A549 (cell line): ENCODE data around the gene NALCN.

Experiments
- CBX8 ChIP-seq: fragments of 200-600 bp; sonication (generic); IDR thresholded peaks from 2 replicates; pipeline ENCODE4 v1.6.1; 2016
- CHD2 ChIP-seq: fragments of 150-350 bp; IDR thresholded peaks from 2 replicates; pipeline ENCODE4 v1.6.1; 2014; ENCODE audit warnings: low read length; ENCODE audit not compliant: partially characterized antibody
- POLR2A ChIP-seq: IDR thresholded peaks from 2 replicates; pipeline ENCODE4 v1.6.1; 2012; ENCODE audit warnings: mild to moderate bottlenecking, low read length
- POLR2AphosphoS2 ChIP-seq: conservative IDR thresholded peaks from 2 replicates; pipeline ENCODE4 v1.6.1; 2012; ENCODE audit warnings: low read length, improper control_type of control experiment, inconsistent platforms
- RCOR1 ChIP-seq: fragments of 150-350 bp; IDR thresholded peaks from 2 replicates; pipeline ENCODE4 v1.6.1; 2014; ENCODE audit warnings: antibody characterized with exemption, low read length, low read depth
- ZFP36 ChIP-seq: fragments of 450-650 bp; IDR thresholded peaks from 2 replicates; pipeline ENCODE4 v1.6.1; 2014; ENCODE audit warnings: borderline replicate concordance; ENCODE audit not compliant: partially characterized antibody
- TF ChIP-seq, protein P1 (sequence below): fragments of >200 bp; sonication (Bioruptor Twin); formaldehyde crosslinking; IDR thresholded peaks from 3 replicates; pipeline ENCODE4 v1.5.1; 2016
- TF ChIP-seq, protein P2 (sequence below): IDR thresholded peaks from 2 replicates; pipeline ENCODE4 v1.6.1; 2012

GRCh38 chr13:101058841-101059240, 357.5 kb downstream of the NALCN start:
- TF ChIP-seq, protein P1, sequence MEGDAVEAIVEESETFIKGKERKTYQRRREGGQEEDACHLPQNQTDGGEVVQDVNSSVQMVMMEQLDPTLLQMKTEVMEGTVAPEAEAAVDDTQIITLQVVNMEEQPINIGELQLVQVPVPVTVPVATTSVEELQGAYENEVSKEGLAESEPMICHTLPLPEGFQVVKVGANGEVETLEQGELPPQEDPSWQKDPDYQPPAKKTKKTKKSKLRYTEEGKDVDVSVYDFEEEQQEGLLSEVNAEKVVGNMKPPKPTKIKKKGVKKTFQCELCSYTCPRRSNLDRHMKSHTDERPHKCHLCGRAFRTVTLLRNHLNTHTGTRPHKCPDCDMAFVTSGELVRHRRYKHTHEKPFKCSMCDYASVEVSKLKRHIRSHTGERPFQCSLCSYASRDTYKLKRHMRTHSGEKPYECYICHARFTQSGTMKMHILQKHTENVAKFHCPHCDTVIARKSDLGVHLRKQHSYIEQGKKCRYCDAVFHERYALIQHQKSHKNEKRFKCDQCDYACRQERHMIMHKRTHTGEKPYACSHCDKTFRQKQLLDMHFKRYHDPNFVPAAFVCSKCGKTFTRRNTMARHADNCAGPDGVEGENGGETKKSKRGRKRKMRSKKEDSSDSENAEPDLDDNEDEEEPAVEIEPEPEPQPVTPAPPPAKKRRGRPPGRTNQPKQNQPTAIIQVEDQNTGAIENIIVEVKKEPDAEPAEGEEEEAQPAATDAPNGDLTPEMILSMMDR = no peak
- TF ChIP-seq CHD2 (no peak), CBX8 (no peak), POLR2A (no peak), ZFP36 (no peak), POLR2AphosphoS2 (no peak), RCOR1 (no peak)
- TF ChIP-seq, protein P2, sequence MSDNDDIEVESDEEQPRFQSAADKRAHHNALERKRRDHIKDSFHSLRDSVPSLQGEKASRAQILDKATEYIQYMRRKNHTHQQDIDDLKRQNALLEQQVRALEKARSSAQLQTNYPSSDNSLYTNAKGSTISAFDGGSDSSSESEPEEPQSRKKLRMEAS = no peak
